Ishikawa (cell line): ENCODE measurements around the gene CHEK1.

Experiments
- CEBPB ChIP-seq: IDR thresholded peaks from 2 replicates; pipeline ENCODE4 v1.6.1; 2012
- CREB1 ChIP-seq: IDR thresholded peaks from 2 replicates; pipeline ENCODE4 v1.6.1; 2012; ENCODE audit warnings: low read depth
- EGR1 ChIP-seq: IDR thresholded peaks from 2 replicates; pipeline ENCODE4 v1.6.1; 2012
- EP300 ChIP-seq: IDR thresholded peaks from 2 replicates; pipeline ENCODE4 v1.6.1; 2012; ENCODE audit warnings: borderline replicate concordance
- FOXM1 ChIP-seq: IDR thresholded peaks from 2 replicates; pipeline ENCODE4 v1.6.1; 2012; ENCODE audit warnings: low read depth, borderline replicate concordance
- MAX ChIP-seq: IDR thresholded peaks from 2 replicates; pipeline ENCODE4 v1.6.1; 2012
- NFIC ChIP-seq: IDR thresholded peaks from 2 replicates; pipeline ENCODE4 v1.6.1; 2012
- RAD21 ChIP-seq: IDR thresholded peaks from 2 replicates; pipeline ENCODE4 v1.6.1; 2012; ENCODE audit warnings: low read depth
- REST ChIP-seq: IDR thresholded peaks from 2 replicates; pipeline ENCODE4 v1.6.1; 2012; ENCODE audit warnings: low read depth, mild to moderate bottlenecking
- TAF1 ChIP-seq: IDR thresholded peaks from 2 replicates; pipeline ENCODE4 v1.6.1; 2012; ENCODE audit warnings: low read depth, mild to moderate bottlenecking
- TCF12 ChIP-seq: IDR thresholded peaks from 2 replicates; pipeline ENCODE4 v1.6.1; 2012; ENCODE audit warnings: low read depth
- TEAD4 ChIP-seq: IDR thresholded peaks from 2 replicates; pipeline ENCODE4 v1.6.1; 2012
- USF1 ChIP-seq: IDR thresholded peaks from 2 replicates; pipeline ENCODE4 v1.6.1; 2012
- YY1 ChIP-seq: IDR thresholded peaks from 2 replicates; pipeline ENCODE4 v1.6.1; 2012; ENCODE audit warnings: low read depth
- ZBTB7A ChIP-seq: IDR thresholded peaks from 2 replicates; pipeline ENCODE4 v1.6.1; 2012; ENCODE audit warnings: low read depth

CHEK1 gene

GRCh38 chr11:125649465-125650166, 24.7 kb downstream of the CHEK1 start:
- TF ChIP-seq CREB1: no peak
- TF ChIP-seq YY1: no peak
- no peak for TF ChIP-seq TCF12
- no peak for TF ChIP-seq EGR1
- TF ChIP-seq TEAD4: no peak
- no peak for TF ChIP-seq TAF1
- TF ChIP-seq ZBTB7A: no peak
- TF ChIP-seq RAD21: no peak
- no peak for TF ChIP-seq FOXM1
- no peak for TF ChIP-seq CEBPB
- no peak for TF ChIP-seq REST
- TF ChIP-seq EP300: no peak

GRCh38 chr11:125662689-125663088, 37.7 kb downstream of the CHEK1 start:
- TF ChIP-seq FOXM1 (no peak), EGR1 (no peak), EP300 (no peak), ZBTB7A (no peak), REST (no peak), USF1 (no peak), RAD21 (no peak), NFIC (no peak), TCF12 (no peak), CREB1 (no peak)

- TF ChIP-seq FOXM1 (no peak), YY1 (no peak)
Measured at GRCh38 chr11:125663910-125664309, 38.9 kb downstream of the CHEK1 start.

GRCh38 chr11:125667151-125667550, 42.2 kb downstream of the CHEK1 start:
- TF ChIP-seq MAX (no peak), YY1 (no peak), RAD21 (no peak), TAF1 (no peak)

GRCh38 chr11:125670172-125670571, 45.2 kb downstream of the CHEK1 start:
- TF ChIP-seq EGR1: no peak

- TF ChIP-seq MAX (no peak), RAD21 (no peak), FOXM1 (no peak), CEBPB (no peak), YY1 (no peak)
Measured at GRCh38 chr11:125671561-125671960, 46.6 kb downstream of the CHEK1 start.

- TF ChIP-seq REST (no peak), USF1 (no peak), ZBTB7A (no peak), NFIC (no peak), TCF12 (no peak)
Measured at GRCh38 chr11:125674210-125674609, 49.2 kb downstream of the CHEK1 start.
